ENCODE results near the gene CYTH4. TPM values are rescaled to one million over a fixed set of nuclear protein-coding genes. Genes with fewer than 3 reads are reported as not detected.

CYTH4 gene
- total and polyA plus RNA-seq, 2 experiments from 2014 or later = not detected

GRCh38 chr22:37237371-37238268, 44.7 kb upstream of the CYTH4 start (continued):
- TF ChIP-seq ZNF462 (CRISPR knock-in tag; IDR thresholded peaks at IDR 0.05) = no peak
- no peak for TF ChIP-seq EZH2phosphoT487 (IDR thresholded peaks at IDR 0.05; ENCODE audit: unreplicated experiment)
- TF ChIP-seq NANOG (IDR thresholded peaks at IDR 0.05; ENCODE audit: borderline replicate concordance) = no peak

- peaks cover 19% of the 10 kb centered on the region for H3K27me3 Mint-ChIP-seq (ENCODE audit: insufficient read depth, low read depth, poor library complexity)
- Histone ChIP-seq H3K4me3 (no peak overlapping the region), H3K4me2 (no peak overlapping the region), H3K27me3 (ENCODE audit: insufficient read depth) (no peaks in the 10 kb centered on the region), H3K79me2 (replicated peaks; ENCODE audit: insufficient read depth) (no peaks in the 10 kb centered on the region), H4K20me1 (replicated peaks; ENCODE audit: insufficient read depth) (no peaks in the 10 kb centered on the region), H3K36me3 (ENCODE audit: insufficient read depth) (no peaks in the 10 kb centered on the region), H3F3A (replicated peaks; ENCODE audit: low read depth) (no peaks in the 10 kb centered on the region), H3K9me2 (ENCODE audit: insufficient read depth) (no peaks in the 10 kb centered on the region), H3K27ac (ENCODE audit: low read depth) (no peak overlapping the region), H2AFZ (no peak overlapping the region), H3K4me1 (ENCODE audit: insufficient read depth) (peaks cover 7% of the 10 kb centered on the region; the same call in 1 of the 2 replicates)
- ATAC-seq (no peak), DNase-seq (ENCODE audit: low spot score) (no peak)
- H3K27ac Mint-ChIP-seq = no peak overlapping the region
- H3K4me3 Mint-ChIP-seq = no peak overlapping the region
- TF ChIP-seq EZH2phosphoT487 (IDR thresholded peaks at IDR 0.05; ENCODE audit: unreplicated experiment) (no peak), ZNF331 (CRISPR knock-in tag; IDR thresholded peaks at IDR 0.05; ENCODE audit: low read depth) (no peak), ZNF462 (CRISPR knock-in tag; IDR thresholded peaks at IDR 0.05) (no peak)
- peaks cover 21% of the 10 kb centered on the region for H3K4me1 Mint-ChIP-seq
- no peaks in the 10 kb centered on the region for H3K36me3 Mint-ChIP-seq (ENCODE audit: low read depth)
- H3K9me3 Mint-ChIP-seq = no peaks in the 10 kb centered on the region
These were observed 42.7 kb upstream of the CYTH4 start for GRCh38 chr22:37239336-37240239.

All from GM23338 (cell line).